Fibroblast of the conjunctiva (primary cell): ENCODE data around the gene CYP2R1.

Experiments
- DNase-seq: peaks from one replicate; pipeline ENCODE4 v3.0.0-alpha.2; 2010; ENCODE audit warnings: low read depth

The CYP2R1 gene, protein sequence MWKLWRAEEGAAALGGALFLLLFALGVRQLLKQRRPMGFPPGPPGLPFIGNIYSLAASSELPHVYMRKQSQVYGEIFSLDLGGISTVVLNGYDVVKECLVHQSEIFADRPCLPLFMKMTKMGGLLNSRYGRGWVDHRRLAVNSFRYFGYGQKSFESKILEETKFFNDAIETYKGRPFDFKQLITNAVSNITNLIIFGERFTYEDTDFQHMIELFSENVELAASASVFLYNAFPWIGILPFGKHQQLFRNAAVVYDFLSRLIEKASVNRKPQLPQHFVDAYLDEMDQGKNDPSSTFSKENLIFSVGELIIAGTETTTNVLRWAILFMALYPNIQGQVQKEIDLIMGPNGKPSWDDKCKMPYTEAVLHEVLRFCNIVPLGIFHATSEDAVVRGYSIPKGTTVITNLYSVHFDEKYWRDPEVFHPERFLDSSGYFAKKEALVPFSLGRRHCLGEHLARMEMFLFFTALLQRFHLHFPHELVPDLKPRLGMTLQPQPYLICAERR

DNA sequence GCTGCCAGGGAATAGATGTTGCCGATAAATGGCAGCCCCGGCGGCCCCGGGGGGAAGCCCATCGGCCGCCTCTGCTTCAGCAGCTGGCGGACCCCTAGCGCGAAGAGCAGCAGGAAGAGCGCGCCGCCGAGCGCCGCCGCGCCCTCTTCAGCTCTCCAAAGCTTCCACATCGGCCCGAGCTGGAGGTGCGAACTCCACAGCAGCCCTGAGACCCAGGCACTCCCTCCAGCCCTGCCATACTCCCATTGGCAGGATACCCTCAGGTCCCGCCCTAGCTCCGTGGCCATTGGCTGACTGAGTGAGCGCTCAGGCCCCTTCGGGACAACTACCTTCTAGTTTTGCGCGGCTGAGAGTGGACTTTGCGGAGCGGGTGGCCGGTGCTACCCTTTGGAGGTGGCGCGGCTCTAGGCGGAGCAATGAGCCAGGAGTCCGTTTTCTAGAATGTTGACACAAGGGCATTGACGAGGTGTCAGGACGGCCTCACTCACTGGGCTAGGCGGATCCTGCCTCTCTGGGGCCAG lies at the start of gene CYP2R1:
Gene CYP2R1 (minus strand): TSS at position 196 of the 521 bp plus-strand sequence. CDS start 26 bp downstream, at position 170.
- peak; percentile 96 for DNase-seq

DNA sequence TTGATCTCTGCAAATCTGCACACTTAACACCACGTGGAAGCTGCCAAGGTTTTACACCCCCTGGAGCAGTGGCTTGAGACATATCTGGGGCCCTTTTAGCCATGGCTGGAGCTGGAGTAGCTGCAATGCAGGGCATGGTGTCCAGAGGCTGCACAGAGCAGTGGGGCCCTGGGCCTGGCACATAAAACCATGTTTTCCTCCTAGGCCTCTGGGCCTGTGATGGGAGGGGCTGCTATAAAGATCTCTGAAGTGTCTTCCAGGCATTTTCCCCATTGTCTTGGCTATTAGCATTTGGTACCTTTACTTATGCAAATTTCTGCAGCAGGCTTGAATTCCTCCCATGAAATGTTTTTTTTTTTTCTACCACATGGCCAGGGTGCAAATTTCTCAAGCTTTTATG lies 46.9 kb upstream of the CYP2R1 start:
- no peak for DNase-seq

DNA sequence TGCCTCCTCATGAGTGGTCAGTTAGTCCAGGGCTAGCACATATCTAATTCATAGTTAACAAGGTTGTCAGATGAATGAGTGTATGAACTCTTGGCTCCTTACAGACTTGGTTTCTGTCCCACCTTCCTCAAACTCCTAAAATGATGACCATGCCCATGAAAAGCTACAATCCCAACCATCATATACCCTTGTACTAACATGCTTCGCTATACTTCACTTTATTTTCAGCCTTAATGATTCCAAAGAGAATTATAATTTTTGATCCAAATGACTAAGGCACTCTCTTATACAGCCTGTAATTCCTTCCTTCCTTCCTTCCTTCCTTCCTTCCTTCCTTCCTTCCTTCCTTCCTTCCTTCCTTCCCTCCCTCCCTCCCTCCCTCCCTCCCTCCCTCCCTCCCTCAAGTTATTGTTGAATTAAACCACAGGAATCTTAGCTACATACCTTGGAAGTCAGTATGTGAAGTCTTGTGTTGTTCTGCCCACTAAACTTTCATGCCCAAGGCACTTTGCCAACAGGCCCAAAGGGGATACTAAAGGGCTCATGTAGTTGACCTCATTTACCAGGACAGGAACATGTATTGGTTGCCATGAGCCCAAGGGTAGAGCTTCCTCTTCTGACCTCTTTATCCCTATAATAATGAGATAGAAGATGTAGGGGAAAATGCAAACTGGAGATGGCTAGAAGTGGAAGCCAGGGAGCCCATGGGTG lies 42.8 kb upstream of the CYP2R1 start:
- no peak for DNase-seq

DNA sequence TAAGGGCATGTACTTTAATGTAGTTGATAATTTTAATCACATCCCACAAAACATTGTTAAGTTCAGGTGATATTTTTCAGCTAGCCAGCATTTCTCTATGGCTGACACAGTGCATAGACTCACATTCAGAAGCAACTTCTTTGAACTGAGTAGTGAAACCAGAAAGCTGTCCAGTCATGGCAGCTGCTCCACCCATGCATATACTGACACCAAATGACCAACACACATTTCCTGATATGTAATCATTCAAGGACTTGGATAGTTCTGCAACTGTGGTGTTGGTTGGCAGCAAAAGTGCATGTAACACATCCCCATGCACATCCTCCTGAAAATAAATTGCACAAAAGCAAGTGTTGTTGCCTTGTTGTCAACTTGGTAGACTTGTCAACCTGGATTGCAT lies 40.4 kb upstream of the CYP2R1 start:
- DNase-seq, result no peak

DNA sequence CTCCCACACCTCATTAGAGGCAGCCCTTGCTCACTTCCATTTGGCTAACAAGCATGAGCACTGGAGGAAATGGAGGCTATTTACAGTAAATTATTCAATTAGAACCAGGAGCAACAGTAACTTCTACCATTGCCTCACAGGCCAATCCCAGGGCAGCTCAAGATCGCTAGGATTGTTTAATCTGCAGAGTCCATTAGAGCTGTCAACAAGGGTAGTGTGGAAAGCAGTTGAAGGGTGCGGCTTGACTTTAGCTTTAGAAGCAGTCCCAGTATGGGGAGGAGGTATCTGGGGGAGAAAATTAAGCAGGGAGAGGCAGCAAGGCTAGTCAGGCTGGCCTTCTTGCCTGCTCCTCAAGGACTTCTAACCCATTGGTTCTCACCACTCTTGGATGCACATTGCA lies 38.3 kb upstream of the CYP2R1 start:
- DNase-seq, result no peak

DNA sequence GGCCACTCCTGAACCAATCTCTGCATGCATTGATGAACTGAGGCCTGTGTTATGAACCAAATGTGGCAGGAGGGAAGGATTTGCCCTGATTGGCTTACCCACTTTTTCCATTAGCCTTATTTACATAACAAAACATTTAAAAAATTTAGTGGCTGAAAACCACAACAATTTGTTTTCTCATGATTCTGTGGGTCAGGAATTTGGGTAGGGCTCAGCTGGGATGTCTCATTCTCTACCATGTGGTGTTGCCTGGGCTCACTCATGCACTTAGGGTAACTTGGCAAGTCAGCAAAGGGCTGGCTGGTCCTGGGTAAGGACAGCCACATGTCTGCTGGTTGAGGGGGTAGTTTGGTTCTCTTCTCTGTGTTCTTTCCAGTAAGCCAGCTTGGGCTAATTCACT lies 35.1 kb upstream of the CYP2R1 start:
- no peak for DNase-seq

DNA sequence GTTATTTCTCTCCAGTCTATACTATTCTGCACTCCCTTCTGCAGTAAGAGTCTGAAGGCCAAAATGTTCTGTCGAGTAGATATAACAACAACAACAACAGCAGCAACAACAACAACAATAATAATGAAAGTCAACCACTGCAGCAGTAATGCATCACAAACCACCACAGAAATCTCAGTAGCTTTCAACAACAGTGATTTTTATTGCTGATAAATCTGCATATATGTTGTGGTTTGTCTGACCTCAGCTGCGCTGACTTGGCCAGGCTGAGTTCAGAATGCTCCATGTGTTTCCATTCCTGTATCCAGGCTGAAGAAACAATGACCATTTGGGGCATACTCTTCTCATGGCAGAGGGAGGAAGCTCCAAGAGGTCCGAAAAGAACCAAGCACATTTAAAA lies 32.3 kb upstream of the CYP2R1 start:
- DNase-seq, result no peak

DNA sequence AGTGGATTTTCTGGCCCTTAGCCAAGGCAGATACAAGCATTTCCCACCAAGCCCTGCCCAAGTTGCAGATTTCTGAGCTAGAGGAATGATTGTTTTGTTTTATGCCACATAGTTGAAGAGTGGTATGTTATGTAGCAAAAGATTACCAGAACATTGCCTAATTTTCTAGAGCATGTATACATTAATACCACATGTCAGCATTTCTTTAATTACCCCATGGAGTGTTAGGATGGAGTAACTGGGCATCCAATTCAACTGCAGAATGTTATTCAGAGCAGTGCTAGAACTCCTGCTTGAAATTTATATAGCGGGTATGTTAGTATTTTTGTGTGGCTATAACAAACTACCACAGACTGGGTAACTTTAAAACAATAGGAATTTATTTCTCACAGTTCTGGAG lies 24.4 kb upstream of the CYP2R1 start:
- no peak for DNase-seq

DNA sequence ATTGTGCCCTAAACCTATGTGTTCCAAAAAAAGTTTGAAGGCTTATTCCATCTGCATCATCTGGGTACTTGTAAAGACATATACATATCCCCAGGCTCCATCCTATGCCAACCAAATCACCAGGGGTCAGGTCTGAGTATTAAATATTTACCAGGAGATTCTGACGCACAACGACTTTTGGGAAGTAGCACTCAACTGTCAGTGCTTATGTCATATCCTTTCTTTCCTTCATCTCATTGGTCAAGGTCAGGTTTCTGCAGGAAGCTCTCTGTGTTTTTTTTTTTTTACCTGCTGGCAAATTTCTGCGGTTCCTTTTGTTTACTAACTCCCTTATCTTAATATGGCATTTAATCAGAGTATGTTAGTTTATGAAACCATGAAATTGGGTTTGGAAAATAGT lies 22.5 kb upstream of the CYP2R1 start:
- DNase-seq, result no peak

DNA sequence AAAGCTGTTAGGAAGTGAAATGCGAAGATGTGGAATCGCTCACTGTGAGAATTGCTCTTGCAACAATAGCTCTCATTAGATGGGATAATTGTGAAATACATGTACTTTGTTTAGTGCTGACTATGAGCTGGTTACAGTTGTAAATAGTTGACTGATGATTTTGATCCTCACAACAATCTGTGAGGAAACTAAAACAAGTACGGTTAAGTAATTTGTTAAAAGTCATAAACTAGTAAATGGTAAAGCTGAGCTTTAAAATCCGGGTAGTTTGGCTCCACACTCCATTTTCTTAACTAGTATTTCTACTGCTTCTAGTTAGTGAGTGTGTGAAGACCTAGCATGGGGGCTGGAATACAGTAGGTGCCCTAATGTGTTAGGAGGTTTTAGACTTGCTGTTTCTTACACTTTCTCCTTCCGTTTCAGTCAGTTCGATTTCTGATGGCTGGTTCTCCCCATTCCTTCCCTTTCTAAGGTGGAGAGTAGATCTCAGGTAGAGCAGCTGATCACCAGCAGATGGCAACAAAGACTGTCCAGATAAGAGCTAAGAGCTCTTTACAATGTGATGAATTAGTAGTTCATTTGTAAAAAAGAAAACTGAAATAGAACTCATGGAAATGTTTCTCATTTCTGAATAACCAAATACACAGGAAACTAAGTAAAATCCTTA lies 16.3 kb upstream of the CYP2R1 start:
- peak; percentile 36 for DNase-seq

DNA sequence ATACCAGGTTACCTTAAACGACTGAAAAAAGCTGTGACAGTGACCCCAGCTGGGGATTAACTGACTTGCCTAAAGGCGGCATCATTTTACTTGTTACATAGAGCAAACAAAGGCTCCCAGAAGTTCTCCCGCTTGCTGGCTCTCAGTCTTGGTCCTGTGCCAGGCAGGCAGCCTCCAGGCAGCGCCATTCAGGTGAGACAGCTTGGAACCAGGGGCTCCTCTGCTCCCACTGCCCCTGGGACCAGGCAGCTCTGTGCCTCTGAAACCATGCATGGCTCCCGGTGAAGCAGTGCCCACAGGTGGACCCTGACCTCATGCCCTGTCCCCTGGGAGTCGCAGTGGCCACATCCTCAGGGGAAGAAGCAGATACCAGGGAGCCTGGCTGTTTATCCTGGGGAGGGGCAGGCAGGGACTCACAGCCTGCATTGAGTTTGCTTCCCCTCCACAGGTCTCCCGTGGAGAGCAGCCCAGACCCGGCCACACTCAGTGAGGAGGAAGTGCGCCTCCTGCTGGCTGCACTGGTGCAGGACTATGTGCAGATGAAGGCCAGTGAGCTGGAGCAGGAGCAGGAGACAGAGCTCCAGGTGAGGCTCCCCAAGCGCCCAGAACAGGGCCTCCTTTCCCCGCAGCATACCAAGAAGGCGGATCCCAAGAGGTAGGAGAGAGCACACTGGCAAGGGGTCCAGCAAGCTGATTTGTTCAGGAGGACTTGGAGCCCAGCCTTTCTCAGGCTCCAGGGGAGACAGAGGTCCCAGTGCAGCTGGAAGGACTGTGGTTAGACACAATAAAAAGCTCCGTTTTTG lies 15.6 kb upstream of the CYP2R1 start:
- no peak for DNase-seq

DNA sequence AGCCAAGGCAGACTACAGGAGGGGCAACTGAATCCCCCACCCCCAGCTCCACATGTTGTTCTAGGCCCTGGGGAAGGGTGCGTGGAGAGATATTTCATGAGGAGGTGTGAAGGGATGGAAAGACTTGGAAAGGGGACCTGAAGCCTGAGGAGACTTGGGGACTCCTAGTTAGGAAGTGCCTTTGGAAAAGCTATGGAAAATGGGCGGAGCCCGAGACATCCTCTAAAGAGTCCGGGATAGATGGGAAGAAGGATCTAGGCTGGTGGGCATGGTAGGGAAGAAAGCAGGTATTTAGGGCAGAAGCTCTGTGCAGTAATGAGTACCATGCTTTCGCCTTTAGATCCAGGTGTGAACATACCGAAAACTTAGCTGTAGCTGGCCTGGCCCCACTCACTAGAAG lies 15.0 kb upstream of the CYP2R1 start:
- no peak for DNase-seq

DNA sequence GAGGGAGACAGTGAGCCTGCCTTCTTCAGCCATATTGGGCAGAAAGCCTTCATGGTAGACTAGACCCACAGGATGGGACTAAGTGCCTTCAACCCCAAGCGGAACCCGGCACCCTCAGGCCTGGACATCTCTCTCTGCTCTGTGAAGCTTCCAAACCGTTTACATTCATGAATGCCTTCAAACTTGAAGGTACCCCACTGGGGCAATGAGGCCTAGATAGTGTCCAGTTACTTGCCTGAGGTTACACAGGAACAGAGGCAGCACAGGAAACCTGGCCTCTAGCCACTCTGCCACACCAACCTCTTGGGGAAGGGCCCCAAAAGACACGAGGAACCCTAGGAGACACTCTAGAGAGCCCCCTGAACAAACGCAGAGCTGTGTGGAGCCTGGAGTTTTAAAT lies 14.5 kb upstream of the CYP2R1 start:
- no peak for DNase-seq

DNA sequence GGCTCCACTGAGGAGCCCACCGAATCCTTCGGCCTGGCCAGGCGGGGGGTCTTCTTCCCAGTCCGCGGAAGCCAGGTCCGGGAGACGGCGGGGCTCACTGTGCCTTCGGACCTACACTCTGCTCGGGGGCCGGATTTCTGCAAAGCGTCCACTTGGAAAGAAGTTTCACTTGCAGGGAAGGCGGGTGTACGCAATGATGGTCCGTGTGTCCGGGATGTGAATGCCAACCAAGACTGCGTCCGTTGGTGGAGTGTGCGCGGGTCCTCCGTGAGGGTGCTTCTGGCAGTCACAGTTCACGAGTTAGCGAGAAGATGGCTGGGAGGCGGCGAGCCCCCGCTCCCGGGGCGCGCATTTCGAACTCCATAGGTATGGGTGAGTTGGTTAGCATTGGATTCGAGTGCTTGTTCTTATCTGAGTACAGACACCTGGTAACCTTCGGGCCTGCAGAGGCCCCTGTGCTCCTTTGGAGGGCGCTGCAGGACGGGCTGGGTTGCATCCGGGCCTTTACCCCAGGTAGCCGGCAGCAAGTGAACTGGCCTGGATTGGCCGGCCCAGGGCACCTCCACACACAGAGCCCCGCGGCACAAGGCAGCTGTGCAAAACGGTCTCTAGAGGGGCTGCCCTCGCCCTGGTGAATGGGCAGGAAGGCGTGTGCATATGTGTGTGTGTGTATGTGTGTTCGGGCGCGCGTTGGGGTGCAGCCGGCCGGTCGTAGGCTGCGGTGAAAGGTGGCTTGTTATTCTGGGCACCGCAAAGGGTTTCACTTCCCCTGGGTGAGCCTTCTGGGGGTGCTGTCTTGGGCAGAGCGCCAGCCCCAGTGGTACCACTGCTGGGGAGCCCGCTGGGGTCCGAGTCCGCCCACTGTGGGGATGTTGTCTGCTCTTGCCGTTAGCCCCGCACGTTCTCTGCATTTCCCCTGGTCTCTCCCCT lies 13.3 kb upstream of the CYP2R1 start:
- DNase-seq, result no peak

DNA sequence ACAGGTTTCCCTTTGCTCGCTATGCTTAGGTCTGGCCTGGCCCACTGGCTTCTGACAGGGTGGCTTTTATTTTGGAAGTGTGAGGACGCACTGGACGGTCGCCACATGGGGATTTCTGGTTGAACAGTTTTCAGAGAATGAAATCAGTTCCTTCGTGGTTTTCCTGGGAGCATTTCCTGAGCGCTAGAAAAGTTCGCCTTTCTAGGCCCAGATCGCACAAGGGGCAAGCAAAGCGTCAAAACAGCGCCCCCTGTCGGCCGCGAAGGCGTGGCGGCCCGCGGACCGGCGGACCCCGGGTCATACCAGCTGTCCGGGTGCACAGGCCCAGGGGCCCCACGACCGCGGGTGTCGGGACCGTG lies 12.7 kb upstream of the CYP2R1 start:
- DNase-seq, result peak; percentile 41

DNA sequence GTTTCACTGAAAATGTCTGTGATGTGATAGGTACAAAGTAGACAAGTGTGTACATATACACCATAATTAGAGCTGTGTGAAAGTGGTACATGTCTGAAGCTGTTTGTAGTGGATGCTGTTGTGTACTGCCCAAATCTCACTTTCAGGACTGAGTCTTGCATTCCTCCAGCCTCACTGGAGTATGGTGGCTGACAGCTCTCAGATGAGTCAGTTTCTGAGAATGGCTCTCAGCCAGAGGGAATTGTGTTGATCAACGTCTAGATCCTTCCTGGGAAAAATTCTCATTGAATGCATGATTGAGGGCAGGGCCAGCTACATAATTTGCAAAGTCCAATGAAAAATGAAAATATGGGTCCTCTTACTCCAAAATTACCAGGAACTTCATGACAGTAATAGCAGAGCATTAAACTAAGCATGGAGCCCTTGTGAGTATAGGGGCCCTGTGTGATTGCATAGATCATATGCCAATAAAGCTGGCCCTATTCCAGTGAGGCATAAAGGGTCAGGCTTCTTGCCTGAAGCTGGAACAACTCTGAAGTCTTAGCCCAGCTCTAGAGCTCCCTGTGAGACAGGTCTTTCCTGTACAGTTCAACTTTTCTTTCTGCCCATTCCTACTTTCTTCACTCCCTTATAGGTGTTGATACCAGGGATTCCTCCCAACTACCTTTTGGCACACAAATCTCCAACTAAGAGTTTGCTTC lies 10.8 kb upstream of the CYP2R1 start:
- DNase-seq, result no peak

DNA sequence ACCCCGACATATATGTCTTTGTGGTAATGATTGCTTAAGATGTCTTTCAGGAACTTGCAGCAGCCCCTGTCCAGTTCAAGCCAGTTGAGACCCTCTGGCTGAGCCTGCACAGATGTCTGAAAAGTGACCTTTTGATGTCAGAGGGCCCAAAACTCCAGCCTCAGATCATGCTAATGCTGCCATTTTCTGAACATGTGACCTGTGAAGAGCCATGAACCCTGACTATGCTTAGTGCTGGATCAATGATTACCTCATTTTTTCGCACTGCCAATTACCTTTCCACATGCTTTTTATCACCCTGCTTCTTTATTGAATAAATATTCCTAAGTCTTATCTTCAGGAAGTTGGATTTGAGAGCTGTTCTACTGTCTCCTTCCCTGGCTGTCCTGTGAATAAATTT lies 6.9 kb upstream of the CYP2R1 start:
- DNase-seq, result no peak

DNA sequence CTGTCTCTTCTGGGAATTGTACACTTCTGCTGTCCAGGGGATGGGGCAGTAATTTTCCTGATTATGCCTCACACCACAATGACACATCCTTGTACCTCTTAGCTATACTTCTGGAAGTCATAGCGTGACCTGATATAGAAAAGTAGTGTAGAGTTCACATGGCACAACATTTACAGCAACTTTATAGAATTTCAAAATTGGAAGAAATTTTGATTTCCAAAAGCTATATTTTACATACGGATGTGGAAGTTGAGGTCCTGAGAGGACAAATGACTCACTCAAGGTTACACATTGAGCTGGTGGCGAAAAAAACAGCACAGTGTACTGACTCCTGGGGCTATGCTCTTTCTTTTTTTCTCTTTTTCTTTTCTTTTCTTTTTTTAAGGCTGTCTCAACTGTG lies 6.3 kb upstream of the CYP2R1 start:
- DNase-seq, result no peak

DNA sequence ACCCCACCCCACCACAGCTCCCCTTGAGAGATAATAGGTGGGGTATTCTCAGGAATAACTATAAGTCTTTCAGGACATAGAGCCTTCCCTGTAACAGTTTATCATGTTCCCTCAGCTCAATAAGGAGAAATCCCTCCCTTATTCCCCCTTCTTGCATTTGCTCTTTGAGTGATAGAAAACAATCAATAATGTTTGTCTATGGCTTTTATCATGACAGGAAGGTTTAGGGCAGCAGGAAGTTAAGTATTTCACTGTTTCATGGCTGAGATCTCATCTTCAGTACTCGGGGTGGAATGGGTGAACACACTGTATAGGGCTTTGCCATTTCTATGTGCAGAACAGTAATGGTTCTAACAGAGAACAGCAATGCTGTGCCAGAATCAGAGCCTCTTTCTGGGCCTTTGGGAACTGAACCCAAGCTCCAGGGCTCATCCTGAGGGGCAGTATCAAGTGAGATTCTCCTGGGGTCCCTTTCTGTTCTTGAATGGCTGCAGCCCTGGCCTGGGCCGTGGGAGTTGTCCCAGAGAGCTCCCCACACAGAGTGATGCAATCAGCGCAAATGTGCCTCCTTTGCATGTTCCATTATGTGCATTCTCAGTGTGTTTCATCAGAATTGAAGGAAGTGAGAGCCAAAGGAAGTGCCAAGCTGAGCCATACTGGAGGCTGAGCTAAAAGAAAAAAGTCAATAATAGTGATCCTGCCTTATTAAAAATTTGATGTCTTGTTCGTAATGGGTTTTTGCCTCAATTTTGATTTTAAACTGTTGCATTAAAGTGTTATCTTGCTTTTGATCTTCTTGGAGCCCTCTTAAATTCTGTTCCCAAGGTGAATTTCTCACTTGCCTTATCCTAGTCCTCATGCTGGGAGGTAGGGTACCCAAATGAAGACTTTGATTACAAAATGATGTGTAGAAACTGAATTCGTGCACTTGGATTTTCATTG lies 2.9 kb upstream of the CYP2R1 start:
- peak; percentile 90 for DNase-seq
